GM12873 (cell line): ENCODE results near the gene PRSS37.

Source experiments
- TF ChIP-seq, protein P1 (sequence below): IDR thresholded peaks from 2 replicates; pipeline ENCODE4 v1.5.1; 2012; ENCODE audit warnings: low read depth, mild to moderate bottlenecking, moderate library complexity, low read length, control low read depth; ENCODE audit not compliant: insufficient read depth; ENCODE audit errors: missing control alignments

PRSS37 gene

DNA sequence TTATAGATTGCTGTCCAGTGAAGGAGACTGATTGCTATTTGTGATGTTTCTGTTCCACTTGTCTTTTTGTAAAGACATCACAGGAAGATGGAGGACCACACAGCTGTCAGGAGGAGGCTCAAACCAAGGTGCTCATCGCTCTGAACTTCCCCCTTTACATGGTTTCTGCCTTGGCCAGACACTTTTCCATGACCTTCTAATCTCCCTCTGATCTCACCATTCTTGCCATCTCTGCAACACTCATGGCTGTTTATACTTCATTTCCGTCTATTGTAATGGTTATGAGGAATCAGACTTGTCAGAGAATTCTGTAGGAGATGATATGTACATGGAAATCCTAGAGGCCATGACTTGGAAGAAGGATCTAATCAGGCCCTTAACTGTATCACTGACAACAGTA is 53.0 kb downstream of the PRSS37 start:
- TF ChIP-seq, protein P1, sequence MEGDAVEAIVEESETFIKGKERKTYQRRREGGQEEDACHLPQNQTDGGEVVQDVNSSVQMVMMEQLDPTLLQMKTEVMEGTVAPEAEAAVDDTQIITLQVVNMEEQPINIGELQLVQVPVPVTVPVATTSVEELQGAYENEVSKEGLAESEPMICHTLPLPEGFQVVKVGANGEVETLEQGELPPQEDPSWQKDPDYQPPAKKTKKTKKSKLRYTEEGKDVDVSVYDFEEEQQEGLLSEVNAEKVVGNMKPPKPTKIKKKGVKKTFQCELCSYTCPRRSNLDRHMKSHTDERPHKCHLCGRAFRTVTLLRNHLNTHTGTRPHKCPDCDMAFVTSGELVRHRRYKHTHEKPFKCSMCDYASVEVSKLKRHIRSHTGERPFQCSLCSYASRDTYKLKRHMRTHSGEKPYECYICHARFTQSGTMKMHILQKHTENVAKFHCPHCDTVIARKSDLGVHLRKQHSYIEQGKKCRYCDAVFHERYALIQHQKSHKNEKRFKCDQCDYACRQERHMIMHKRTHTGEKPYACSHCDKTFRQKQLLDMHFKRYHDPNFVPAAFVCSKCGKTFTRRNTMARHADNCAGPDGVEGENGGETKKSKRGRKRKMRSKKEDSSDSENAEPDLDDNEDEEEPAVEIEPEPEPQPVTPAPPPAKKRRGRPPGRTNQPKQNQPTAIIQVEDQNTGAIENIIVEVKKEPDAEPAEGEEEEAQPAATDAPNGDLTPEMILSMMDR: no peak
